HepG2 (cell line): ENCODE results near the gene RAP1A. TPM values are rescaled to one million over a fixed set of nuclear protein-coding genes. Genes with fewer than 3 reads are reported as not detected.
A peak's percentile ranks its signal among the peaks of the same experiment; 100 is the strongest.

ENCODE experiments used
- ATF7 ChIP-seq, 2 experiments: fragments of 450-650 bp in 1 of 2; sonication (generic) in 1 of 2; formaldehyde crosslinking in 1 of 2; IDR thresholded peaks; 2 replicates each; pipeline versions ENCODE4 v1.4.0 to v1.6.1; 2016 to 2020; ENCODE audit warnings: antibody characterized with exemption in 1 of 2, mild to moderate bottlenecking in 1 of 2, missing genetic modification reagents in 1 of 2
- FOXA3 ChIP-seq: IDR thresholded peaks from 2 replicates; pipeline ENCODE4 v1.6.1; 2016; ENCODE audit warnings: missing genetic modification reagents, missing compliant biosample characterization
- FOXP1 ChIP-seq, 2 experiments: fragments of 450-650 bp in 1 of 2; IDR thresholded peaks; 2 replicates each; pipeline ENCODE4 v1.6.1; 2017 to 2018; ENCODE audit warnings: antibody characterized with exemption in 1 of 2
- HCFC1 ChIP-seq: fragments of 150-350 bp; IDR thresholded peaks from 2 replicates; pipeline ENCODE4 v1.6.1; 2014; ENCODE audit warnings: low read depth, low read length
- HMGA1 ChIP-seq: sonication (generic); formaldehyde crosslinking; conservative IDR thresholded peaks from 2 replicates; pipeline ENCODE4 v1.4.0; 2020; ENCODE audit warnings: missing genetic modification reagents
- HNRNPK ChIP-seq: fragments of 200-400 bp; formaldehyde crosslinking; IDR thresholded peaks from 2 replicates; pipeline ENCODE4 v1.6.1; 2018; ENCODE audit warnings: low read length, low read depth, moderate library complexity, mild to moderate bottlenecking; ENCODE audit not compliant: poor library complexity, severe bottlenecking
- HNRNPUL1 ChIP-seq: fragments of 200-400 bp; formaldehyde crosslinking; IDR thresholded peaks from 2 replicates; pipeline ENCODE4 v1.6.1; 2017; ENCODE audit warnings: low read depth, mild to moderate bottlenecking, low read length, moderate library complexity
- HOXA3 ChIP-seq: sonication (generic); formaldehyde crosslinking; IDR thresholded peaks from 2 replicates; pipeline ENCODE4 v1.5.0; 2020; ENCODE audit warnings: missing genetic modification reagents
- KMT2B ChIP-seq: IDR thresholded peaks from 2 replicates; pipeline ENCODE4 v1.6.1; 2016; ENCODE audit warnings: missing genetic modification reagents, missing compliant biosample characterization
- MAX ChIP-seq: IDR thresholded peaks from 2 replicates; pipeline ENCODE4 v1.6.1; 2012; ENCODE audit warnings: inconsistent platforms
- NFE2L1 ChIP-seq: sonication (generic); formaldehyde crosslinking; IDR thresholded peaks from 2 replicates; pipeline ENCODE4 v1.4.0; 2020; ENCODE audit warnings: missing genetic modification reagents, mild to moderate bottlenecking, borderline replicate concordance
- NR2C2 ChIP-seq: sonication (generic); formaldehyde crosslinking; IDR thresholded peaks from 2 replicates; pipeline ENCODE4 v1.4.0; 2020; ENCODE audit warnings: missing genetic modification reagents, mild to moderate bottlenecking, moderate library complexity, borderline replicate concordance
- PHB2 ChIP-seq: fragments of 450-650 bp; IDR thresholded peaks from 2 replicates; pipeline ENCODE4 v1.6.1; 2018; ENCODE audit not compliant: partially characterized antibody
- PHF20 ChIP-seq: sonication (generic); formaldehyde crosslinking; IDR thresholded peaks from 2 replicates; pipeline ENCODE4 v1.5.0; 2020; ENCODE audit warnings: mild to moderate bottlenecking, missing genetic modification reagents
- POLR2G ChIP-seq: fragments of 200-400 bp; formaldehyde crosslinking; IDR thresholded peaks from 2 replicates; pipeline ENCODE4 v1.6.1; 2018; ENCODE audit warnings: mild to moderate bottlenecking, low read depth, low read length, moderate library complexity
- RXRA ChIP-seq: sonication (generic); formaldehyde crosslinking; IDR thresholded peaks from 2 replicates; pipeline ENCODE4 v1.5.1; 2020; ENCODE audit warnings: missing genetic modification reagents
- SP5 ChIP-seq: IDR thresholded peaks from 2 replicates; pipeline ENCODE4 v1.6.1; 2016; ENCODE audit warnings: low read depth, borderline replicate concordance
- SRSF1 ChIP-seq: fragments of 200-400 bp; formaldehyde crosslinking; optimal IDR thresholded peaks from 2 replicates; pipeline ENCODE3; 2017; ENCODE audit warnings: mild to moderate bottlenecking, low read depth, low read length, moderate library complexity
- TCF12 ChIP-seq, 2 experiments: fragments of 450-650 bp in 1 of 2; sonication (generic) in 1 of 2; formaldehyde crosslinking in 1 of 2; IDR thresholded peaks; 2 replicates each; pipeline versions ENCODE4 v1.6.1 to v1.8.0; 2017 to 2022; ENCODE audit warnings: antibody characterized with exemption in 1 of 2, mild to moderate bottlenecking in 1 of 2, missing genetic modification reagents in 1 of 2, moderate library complexity in 1 of 2
- THAP9 ChIP-seq: sonication (generic); formaldehyde crosslinking; IDR thresholded peaks from 2 replicates; pipeline ENCODE4; 2020; ENCODE audit warnings: missing genetic modification reagents, mild to moderate bottlenecking, borderline replicate concordance
- TRIM24 ChIP-seq: sonication (generic); formaldehyde crosslinking; IDR thresholded peaks from 2 replicates; pipeline ENCODE4 v1.8.0; 2022; ENCODE audit warnings: mild to moderate bottlenecking, missing genetic modification reagents
- YEATS2 ChIP-seq: sonication (generic); formaldehyde crosslinking; IDR thresholded peaks from 2 replicates; pipeline ENCODE4 v1.4.0; 2020; ENCODE audit warnings: missing genetic modification reagents, borderline replicate concordance
- ZKSCAN8 ChIP-seq: IDR thresholded peaks from 2 replicates; pipeline ENCODE4 v1.6.1; 2016; ENCODE audit warnings: borderline replicate concordance, missing genetic modification reagents, missing compliant biosample characterization
- ZNF205 ChIP-seq: IDR thresholded peaks from 2 replicates; pipeline ENCODE4 v1.6.1; 2018; ENCODE audit warnings: missing biosample characterization, missing genetic modification reagents
- ZNF333 ChIP-seq: sonication (generic); formaldehyde crosslinking; IDR thresholded peaks from 2 replicates; pipeline ENCODE4 v1.4.0; 2020; ENCODE audit warnings: mild to moderate bottlenecking, missing genetic modification reagents, borderline replicate concordance
- ZNF788 ChIP-seq: sonication (generic); formaldehyde crosslinking; IDR thresholded peaks from 2 replicates; pipeline ENCODE4 v1.5.0; 2020; ENCODE audit warnings: mild to moderate bottlenecking, missing genetic modification reagents, borderline replicate concordance
- polyA plus RNA-seq, 8 experiments: library from polyadenylated mRNA; depleted of rRNA in 3 of 8; stranded (reverse) in 7 of 8; unstranded in 1 of 8; fragments of >200 nt; fragmentation: Illumina TruSeq in 4 of 8; extraction: Trizol in 4 of 8; gene quantifications; 2 replicates each; pipeline versions ENCODE4 v1.2.1 to v1.2.3, GENCODE V29; 2011 to 2016; ENCODE audit warnings: low read depth in 4 of 8, missing spikeins in 1 of 8, mixed read lengths in 1 of 8; ENCODE audit not compliant: insufficient read depth in 1 of 8
- total RNA-seq, 5 experiments: library from RNA; depleted of rRNA; stranded (reverse); fragments of >200 nt; fragmentation: Illumina TruSeq; extraction: Trizol; gene quantifications; 2 replicates each; pipeline ENCODE4 v1.2.3, GENCODE V29; 2016; ENCODE audit warnings: low read depth in 1 of 5
- TF ChIP-seq, protein P1 (sequence below): sonication (generic); formaldehyde crosslinking; IDR thresholded peaks from 2 replicates; pipeline ENCODE4 v1.5.0; 2020; ENCODE audit warnings: missing genetic modification reagents

RAP1A gene
- total and polyA plus RNA-seq, 2 of the 13 experiments (the other 11 are each of a cell fraction or from before 2014, with no cell fraction given): 19.0 to 20.7 TPM

GRCh38 chr1:111619635-111620440, at the start of gene RAP1A (continued):
- TF ChIP-seq ZNF788: peak; percentile 45; the same call in 1 of the 2 replicates
- TF ChIP-seq HMGA1: no peak
- no peak for TF ChIP-seq RXRA
- no peak for TF ChIP-seq ATF7 (IDR thresholded peaks at IDR 0.05)
- no peak for TF ChIP-seq ATF7 (CRISPR knock-in tag; IDR thresholded peaks at IDR 0.05)
- TF ChIP-seq THAP9 (CRISPR knock-in tag): no peak
- no peak for TF ChIP-seq ZNF205 (CRISPR knock-in tag)
- TF ChIP-seq HNRNPUL1: no peak
- TF ChIP-seq POLR2G: peak; percentile 60; the same call in 1 of the 2 replicates
- TF ChIP-seq TRIM24: no peak
- TF ChIP-seq HCFC1: no peak
- peak; percentile 62; the same call in 1 of the 2 replicates for TF ChIP-seq MAX
- 0 out of 2 replicates have a peak, but pooled peaks have one; percentile 9 for TF ChIP-seq PHF20
- no peak for TF ChIP-seq YEATS2 (CRISPR knock-in tag)
- peak; percentile 40 for TF ChIP-seq KMT2B
- TF ChIP-seq HNRNPK: peak; percentile 94
- TF ChIP-seq ZKSCAN8 (CRISPR knock-in tag): no peak
- TF ChIP-seq PHB2: no peak
- TF ChIP-seq, protein P1, sequence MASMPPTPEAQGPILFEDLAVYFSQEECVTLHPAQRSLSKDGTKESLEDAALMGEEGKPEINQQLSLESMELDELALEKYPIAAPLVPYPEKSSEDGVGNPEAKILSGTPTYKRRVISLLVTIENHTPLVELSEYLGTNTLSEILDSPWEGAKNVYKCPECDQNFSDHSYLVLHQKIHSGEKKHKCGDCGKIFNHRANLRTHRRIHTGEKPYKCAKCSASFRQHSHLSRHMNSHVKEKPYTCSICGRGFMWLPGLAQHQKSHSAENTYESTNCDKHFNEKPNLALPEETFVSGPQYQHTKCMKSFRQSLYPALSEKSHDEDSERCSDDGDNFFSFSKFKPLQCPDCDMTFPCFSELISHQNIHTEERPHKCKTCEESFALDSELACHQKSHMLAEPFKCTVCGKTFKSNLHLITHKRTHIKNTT (CRISPR knock-in tag): no peak
- TF ChIP-seq ZNF333: peak; percentile 62; the same call in 1 of the 2 replicates
- TF ChIP-seq NR2C2: 0 out of 2 replicates have a peak, but pooled peaks have one; percentile 24
- no peak for TF ChIP-seq FOXA3 (CRISPR knock-in tag)
- no peak for TF ChIP-seq NFE2L1 (CRISPR knock-in tag)
- TF ChIP-seq SP5 (CRISPR knock-in tag): peak; percentile 26; the same call in 1 of the 2 replicates
- no peak for TF ChIP-seq TCF12 (IDR thresholded peaks at IDR 0.05)
- no peak for TF ChIP-seq TCF12 (CRISPR knock-in tag; IDR thresholded peaks at IDR 0.05)
- TF ChIP-seq FOXP1 (IDR thresholded peaks at IDR 0.05): no peak
- no peak for TF ChIP-seq FOXP1 (CRISPR knock-in tag; IDR thresholded peaks at IDR 0.05)
- peak; percentile 45 for TF ChIP-seq SRSF1
- TF ChIP-seq HOXA3: 0 out of 2 replicates have a peak, but pooled peaks have one; percentile 13
